Activated CD4-positive, alpha-beta T cell treated with anti-CD3 and anti-CD28 coated beads, Interleukin-2, amount 50 U/mL, for 48 hours (primary cell): Measurements from ENCODE around the gene HPS5.
A peak's percentile ranks its signal among the peaks of the same experiment; 100 is the strongest.
"Not testable (repeated sequence)": the region's sequence is repeated elsewhere in the genome, so short reads cannot be mapped to it uniquely, and the experiment has no call there.

Experiments used
- DNase-seq, 2 experiments: peaks; one replicate each; pipeline ENCODE4 v3.0.0-alpha.2; 2020

HPS5 gene

GRCh38 chr11:18321969-18322711 lies at the start of gene HPS5, which contains the start of gene GTF2H1:
HPS5 (minus strand) TSS chr11:18322140; CDS start chr11:18317858, 4,282 bp downstream.
GTF2H1 (plus strand) TSS chr11:18322567; CDS start chr11:18333075, 10,508 bp downstream.
- DNase-seq = peak; percentile 93 to 96

- no peak for DNase-seq
Observed at GRCh38 chr11:18371279-18371678, 49.3 kb upstream of the HPS5 start.

- DNase-seq = no peak
Observed at GRCh38 chr11:18369398-18369797, 47.5 kb upstream of the HPS5 start.

- no peak for DNase-seq
Observed at GRCh38 chr11:18368221-18368620, 46.3 kb upstream of the HPS5 start.

- no peak for DNase-seq
Observed at GRCh38 chr11:18367431-18367830, 45.5 kb upstream of the HPS5 start.

- DNase-seq = no peak
Observed at GRCh38 chr11:18366286-18366685, 44.3 kb upstream of the HPS5 start.

GRCh38 chr11:18365741-18366140 lies 43.8 kb upstream of the HPS5 start:
- DNase-seq = no peak

- no peak for DNase-seq
Observed at GRCh38 chr11:18364495-18365073, 42.6 kb upstream of the HPS5 start.

- DNase-seq = no peak
Observed at GRCh38 chr11:18361154-18361553, 39.2 kb upstream of the HPS5 start.

GRCh38 chr11:18358646-18359045 lies 36.7 kb upstream of the HPS5 start:
- DNase-seq = no peak

- no peak for DNase-seq
Observed at GRCh38 chr11:18352581-18352980, 30.6 kb upstream of the HPS5 start.

GRCh38 chr11:18347471-18348125 lies 25.7 kb upstream of the HPS5 start:
- DNase-seq = no peak

GRCh38 chr11:18332891-18333290 lies 11.0 kb upstream of the HPS5 start:
- no peak for DNase-seq

GRCh38 chr11:18332302-18332701 lies 10.4 kb upstream of the HPS5 start:
- DNase-seq = no peak

- no peak for DNase-seq
Observed at GRCh38 chr11:18330921-18331320, 9.0 kb upstream of the HPS5 start.

GRCh38 chr11:18329196-18329870 lies 7.4 kb upstream of the HPS5 start:
- DNase-seq = no peak

- DNase-seq = no peak
Observed at GRCh38 chr11:18324381-18324780, 2.4 kb upstream of the HPS5 start.

GRCh38 chr11:18323881-18324280 lies 1.9 kb upstream of the HPS5 start:
- not testable (repeated sequence) for DNase-seq

- no peak for DNase-seq
Observed at GRCh38 chr11:18322818-18323570, 1.1 kb upstream of the HPS5 start.

- DNase-seq = no peak
Observed at GRCh38 chr11:18321578-18321968, 367 bp downstream of the HPS5 start.

- no peak for DNase-seq
Observed at GRCh38 chr11:18320617-18321016, 1.3 kb downstream of the HPS5 start.

GRCh38 chr11:18319914-18320313 lies 2.0 kb downstream of the HPS5 start:
- DNase-seq = no peak

- DNase-seq = no peak
Observed at GRCh38 chr11:18317551-18317950, 4.4 kb downstream of the HPS5 start.
